Transverse colon (tissue), 4 donors: ENCODE data around the gene CPA2. TPM values are rescaled to one million over a fixed set of nuclear protein-coding genes. Genes with fewer than 3 reads are reported as not detected.

ENCODE experiments used
- DNase-seq: peaks from one replicate; pipeline ENCODE4 v3.0.0-alpha.2; 2019
- H3K27ac ChIP-seq, 4 donors: fragments of 200-600 bp; sonication (generic); 2 replicates each; pipeline ENCODE4 v1.5.1; 2016 to 2018; ENCODE audit warnings: inconsistent platforms in 4 of 4
- H3K27me3 ChIP-seq: fragments of 200-600 bp; sonication (generic); 2 replicates; pipeline ENCODE4 v1.5.1; 2017; ENCODE audit warnings: inconsistent platforms
- H3K36me3 ChIP-seq, 4 donors: fragments of 200-600 bp; sonication (generic); 2 replicates each; pipeline ENCODE4 v1.5.1; 2017 to 2019; ENCODE audit warnings: inconsistent platforms in 4 of 4
- H3K4me1 ChIP-seq, 4 donors: fragments of 200-600 bp; sonication (generic); 2 replicates each; pipeline ENCODE4 v1.5.1; 2017 to 2020; ENCODE audit warnings: inconsistent platforms in 4 of 4
- H3K4me3 ChIP-seq, 4 donors: fragments of 200-600 bp; sonication (generic); 1 replicate in 1 of 4; 2 replicates in 3 of 4; pipeline versions ENCODE4 v1.5.1 to v1.6.1; 2017 to 2019; ENCODE audit warnings: inconsistent platforms in 4 of 4
- H3K9me3 ChIP-seq, 2 donors: fragments of 200-600 bp; sonication (generic); 2 replicates each; pipeline ENCODE4 v1.5.1; 2017 to 2019; ENCODE audit warnings: inconsistent platforms in 2 of 2
- CTCF ChIP-seq, 5 experiments: fragments of 200-600 bp in 3 of 5; fragments of 450-650 bp in 2 of 5; sonication (generic) in 3 of 5; IDR thresholded peaks; 1 replicate in 2 of 5; 2 replicates in 3 of 5; pipeline ENCODE4 v1.5.1; 2016 to 2017; ENCODE audit warnings: antibody characterized with exemption in 5 of 5, inconsistent platforms in 3 of 5, mild to moderate bottlenecking in 2 of 5, moderate library complexity in 1 of 5
- EP300 ChIP-seq: sonication (generic); formaldehyde crosslinking; IDR thresholded peaks from one replicate; pipeline ENCODE4 v1.6.1; 2017; ENCODE audit warnings: antibody characterized with exemption, low read depth
- POLR2A ChIP-seq: fragments of 450-650 bp; IDR thresholded peaks from one replicate; pipeline ENCODE4 v1.6.1; 2016; ENCODE audit warnings: antibody characterized with exemption, mild to moderate bottlenecking, moderate library complexity
- POLR2AphosphoS5 ChIP-seq, 3 donors: sonication (generic); formaldehyde crosslinking; IDR thresholded peaks; one replicate each; pipeline ENCODE4 v1.6.1; 2016; ENCODE audit warnings: antibody characterized with exemption in 3 of 3
- WGBS, 2 donors: methylation state at CpG; one replicate each; pipeline ENCODE4 v1.1.5; 2018; ENCODE audit warnings: low coverage in 1 of 2; 5-methylcytosine and 5-hydroxymethylcytosine counted together
- in situ Hi-C, 4 donors: fragments of 200-750 bp; cut with MboI; loops; one replicate each; pipeline versions ENCODE4 v1.15.0 to v1.15.1; 2017; ENCODE audit warnings: low sequenced_read_pairs in 3 of 4, low pct_ligation_motif_present in 1 of 4, low pct_unique_long_range_greater_than_20kb in 1 of 4
- intact Hi-C: fragments of 100-400 bp; cut with DNase I; formaldehyde crosslinking; loops from one replicate; pipeline ENCODE4 v1.15.1; 2023; ENCODE audit warnings: low total_unique reads
- total RNA-seq, 4 donors: library from RNA; depleted of rRNA; stranded (reverse); fragments of >200 nt; gene quantifications; one replicate each; pipeline ENCODE4 v1.1.0, GENCODE V29; 2016

The CPA2 gene
- total RNA-seq, 4 donors from 2014 or later = 0.48 to 1.6 TPM; not detected in 2

- Histone ChIP-seq H3K27me3 (no peaks in the 10 kb centered on the region), H3K4me3 (no peak overlapping the region), H3K27ac (no peak overlapping the region), H3K9me3 (no peaks in the 10 kb centered on the region), H3K36me3 (no peaks in the 10 kb centered on the region), H3K4me1 (no peaks in the 10 kb centered on the region)
- intact Hi-C loops = no loop called here
- in situ Hi-C loops = no loop called here
- no peak for DNase-seq
- WGBS, 2 donors = 78 to 94% methylated on average over 2 of the region's 2 CpGs
- TF ChIP-seq CTCF (IDR thresholded peaks at IDR 0.05) = no peak
- no peak for TF ChIP-seq POLR2A
- no peak for TF ChIP-seq EP300
- TF ChIP-seq POLR2AphosphoS5 (IDR thresholded peaks at IDR 0.05) = no peak
Observed at GRCh38 chr7:130333832-130334231, 67.2 kb downstream of the CPA2 start.

GRCh38 chr7:130334274-130334673 is 67.6 kb downstream of the CPA2 start:
- Histone ChIP-seq H3K27ac (no peak overlapping the region), H3K9me3 (no peaks in the 10 kb centered on the region), H3K36me3 (no peaks in the 10 kb centered on the region), H3K4me3 (no peak overlapping the region), H3K4me1 (no peaks in the 10 kb centered on the region), H3K27me3 (no peaks in the 10 kb centered on the region)
- intact Hi-C loops = no loop called here
- no peak for DNase-seq
- no peak for TF ChIP-seq EP300
- TF ChIP-seq POLR2A = no peak
- no peak for TF ChIP-seq CTCF (IDR thresholded peaks at IDR 0.05)
- TF ChIP-seq POLR2AphosphoS5 (IDR thresholded peaks at IDR 0.05) = no peak
- 54 to 55% methylated on average over 6 of the region's 6 CpGs for WGBS, 2 donors
- in situ Hi-C loops = no loop called here

DNA sequence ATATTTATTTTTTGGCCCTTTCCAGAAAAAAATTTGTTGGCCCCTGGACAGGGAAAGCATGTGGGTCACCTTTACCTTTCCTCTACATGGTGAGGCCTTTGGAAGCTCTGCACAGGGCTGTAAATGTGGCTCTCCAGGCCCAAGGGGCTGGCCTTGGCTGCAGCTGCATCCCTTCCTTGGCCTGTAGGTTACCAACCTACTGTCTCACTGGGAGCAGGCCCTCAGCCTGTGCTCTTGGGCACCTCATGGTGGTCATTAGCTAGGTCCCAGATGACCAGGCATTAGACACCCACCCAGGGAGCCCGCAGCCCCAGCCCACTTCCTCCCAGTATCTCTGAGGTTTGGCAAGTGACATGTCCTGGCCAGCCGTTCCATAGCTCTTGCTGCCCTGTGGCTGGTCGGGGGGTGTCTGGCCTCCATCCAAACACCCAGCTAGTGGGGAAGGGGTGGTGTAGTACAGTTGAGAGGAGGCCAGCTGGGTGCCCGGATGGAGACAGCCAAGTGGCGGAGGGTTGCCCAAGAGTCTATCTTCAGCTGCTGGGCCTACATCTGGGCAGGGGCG is 70.8 kb downstream of the CPA2 start:
- Histone ChIP-seq H3K4me1 (no peaks in the 10 kb centered on the region), H3K27ac (no peak overlapping the region), H3K4me3 (no peak overlapping the region), H3K9me3 (no peaks in the 10 kb centered on the region), H3K36me3 (no peaks in the 10 kb centered on the region), H3K27me3 (no peaks in the 10 kb centered on the region)
- 66 to 90% methylated on average over 2 to 5 of the region's 6 CpGs for WGBS, 2 donors
- TF ChIP-seq CTCF (IDR thresholded peaks at IDR 0.05) (no peak), POLR2A (no peak), POLR2AphosphoS5 (IDR thresholded peaks at IDR 0.05) (no peak), EP300 (no peak)
- in situ Hi-C loops = no loop called here
- intact Hi-C loops = no loop called here
- DNase-seq = no peak

DNA sequence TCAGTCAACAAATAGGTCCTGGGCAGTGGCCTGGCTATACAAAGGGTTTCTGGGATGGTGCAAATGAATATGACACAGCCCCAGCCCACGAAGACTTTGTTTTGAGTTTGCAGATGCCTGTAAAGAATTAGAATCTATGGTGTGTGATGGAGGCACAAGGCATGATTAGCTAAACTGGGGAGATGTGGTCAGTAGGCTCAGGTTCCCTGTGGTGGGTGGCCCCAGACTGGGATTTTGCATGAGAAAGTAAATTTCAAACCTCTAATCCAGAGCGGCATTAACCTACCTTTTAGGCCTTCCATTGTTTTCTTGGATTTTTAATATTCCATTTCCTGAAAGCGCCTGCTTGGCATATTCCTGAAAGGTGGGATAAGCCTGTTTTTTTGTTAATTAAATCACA is 71.6 kb downstream of the CPA2 start:
- TF ChIP-seq EP300 (no peak), POLR2AphosphoS5 (IDR thresholded peaks at IDR 0.05) (no peak), POLR2A (no peak), CTCF (IDR thresholded peaks at IDR 0.05) (no peak)
- WGBS, 2 donors = 96 to 100% methylated on average over 1 to 3 of the region's 3 CpGs
- Histone ChIP-seq H3K36me3 (no peaks in the 10 kb centered on the region), H3K4me1 (no peaks in the 10 kb centered on the region), H3K4me3 (no peak overlapping the region), H3K27ac (no peak overlapping the region), H3K27me3 (no peaks in the 10 kb centered on the region), H3K9me3 (no peaks in the 10 kb centered on the region)
- intact Hi-C loops (no loop called here), in situ Hi-C loops (no loop called here)
- no peak for DNase-seq

Other genes starting within 250 kb of the CPA2 start
- 10 to 100 TPM in 2 of 4 donors, 1 to 10 TPM in 2; 4.0 to 24.3 (median 8.7) TPM for gene ZC3HC1, start 215.5 kb upstream of the CPA2 start, total RNA-seq
- gene KLHDC10, start 196.3 kb upstream of the CPA2 start, total RNA-seq = 10 to 100 TPM in 3 of 4 donors, 1 to 10 TPM in 1; 9.4 to 23.5 (median 15.6) TPM
- gene TMEM209, start 61.5 kb upstream of the CPA2 start, total RNA-seq = 10 to 100 TPM in 3 of 4 donors, 1 to 10 TPM in 1; 8.6 to 57.5 (median 17.8) TPM
- gene SSMEM1, start 59.0 kb upstream of the CPA2 start, total RNA-seq = not detected
- not detected for gene CPA4, start 26.3 kb downstream of the CPA2 start, total RNA-seq
- gene CPA5, start 78.0 kb downstream of the CPA2 start, total RNA-seq = not detected
- gene CPA1, start 113.6 kb downstream of the CPA2 start, total RNA-seq = not detected
- 1 to 10 TPM in 2 of 4 donors, under 1 TPM in 1, not detected in 1; 0.75 to 4.8 (median 2.7) TPM for gene CEP41, start 174.2 kb downstream of the CPA2 start, total RNA-seq
- 10 to 100 TPM in 3 of 4 donors, 1 to 10 TPM in 1; 4.0 to 49.0 (median 34.6) TPM for gene MEST, start 225.2 kb downstream of the CPA2 start, total RNA-seq